PC-3 (cell line): ENCODE data around the gene ATXN7L3.

Experiments
- EZH2 ChIP-seq: fragments of 300-600 bp; sonication (generic); IDR thresholded peaks from one replicate; pipeline ENCODE4 v1.6.1; 2017; ENCODE audit warnings: antibody characterized with exemption, mild to moderate bottlenecking, low read length; ENCODE audit not compliant: unreplicated experiment
- EZH2phosphoT487 ChIP-seq: fragments of 300-600 bp; sonication (generic); IDR thresholded peaks from 2 replicates; pipeline ENCODE4 v1.6.1; 2018; ENCODE audit warnings: mild to moderate bottlenecking, antibody characterized with exemption, low read length, borderline replicate concordance
- TF ChIP-seq, protein P1 (sequence below): fragments of 300-600 bp; sonication (generic); conservative IDR thresholded peaks from 2 replicates; pipeline ENCODE4 v1.5.1; 2017; ENCODE audit warnings: antibody characterized with exemption, low read depth, mild to moderate bottlenecking, low read length

DNA sequence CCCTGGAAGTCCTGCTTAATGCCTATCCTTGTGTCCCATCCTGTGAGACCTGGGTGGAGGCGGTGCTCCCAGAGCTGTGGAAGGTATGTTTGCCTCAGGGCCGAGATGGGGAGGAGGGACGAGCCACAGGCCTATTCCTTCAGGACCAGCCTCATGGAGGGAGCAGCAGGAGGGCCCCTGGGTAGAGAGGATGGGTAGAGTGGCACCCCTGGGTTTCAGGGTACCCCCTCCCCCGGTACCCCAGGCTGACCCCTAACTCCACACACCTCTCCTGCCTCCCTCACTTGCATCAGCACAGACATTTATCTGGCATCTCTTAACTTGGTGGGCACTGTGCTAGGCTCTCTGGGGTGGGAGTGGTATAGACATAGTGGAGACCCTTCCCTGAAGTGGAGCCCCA lies 22.0 kb downstream of the ATXN7L3 start:
- TF ChIP-seq, protein P1, sequence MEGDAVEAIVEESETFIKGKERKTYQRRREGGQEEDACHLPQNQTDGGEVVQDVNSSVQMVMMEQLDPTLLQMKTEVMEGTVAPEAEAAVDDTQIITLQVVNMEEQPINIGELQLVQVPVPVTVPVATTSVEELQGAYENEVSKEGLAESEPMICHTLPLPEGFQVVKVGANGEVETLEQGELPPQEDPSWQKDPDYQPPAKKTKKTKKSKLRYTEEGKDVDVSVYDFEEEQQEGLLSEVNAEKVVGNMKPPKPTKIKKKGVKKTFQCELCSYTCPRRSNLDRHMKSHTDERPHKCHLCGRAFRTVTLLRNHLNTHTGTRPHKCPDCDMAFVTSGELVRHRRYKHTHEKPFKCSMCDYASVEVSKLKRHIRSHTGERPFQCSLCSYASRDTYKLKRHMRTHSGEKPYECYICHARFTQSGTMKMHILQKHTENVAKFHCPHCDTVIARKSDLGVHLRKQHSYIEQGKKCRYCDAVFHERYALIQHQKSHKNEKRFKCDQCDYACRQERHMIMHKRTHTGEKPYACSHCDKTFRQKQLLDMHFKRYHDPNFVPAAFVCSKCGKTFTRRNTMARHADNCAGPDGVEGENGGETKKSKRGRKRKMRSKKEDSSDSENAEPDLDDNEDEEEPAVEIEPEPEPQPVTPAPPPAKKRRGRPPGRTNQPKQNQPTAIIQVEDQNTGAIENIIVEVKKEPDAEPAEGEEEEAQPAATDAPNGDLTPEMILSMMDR, result no peak
- TF ChIP-seq EZH2, result no peak
- no peak for TF ChIP-seq EZH2phosphoT487
